ENCODE data around the gene CEACAM19.

Gene CEACAM19

GRCh38 chr19:44732235-44733014, 61.1 kb downstream of the CEACAM19 start:
- no peaks in the 10 kb centered on the region for H3K27me3 ChIP-seq (ENCODE audit: control insufficient read depth in 1 of 2, insufficient read depth in 2 of 2, low read length in 2 of 2)
- no peaks in the 10 kb centered on the region for H3K36me3 ChIP-seq (ENCODE audit: insufficient read depth, low read length)
- H3K4me1 ChIP-seq (ENCODE audit: insufficient read depth, low read length): no peaks in the 10 kb centered on the region
- no peak overlapping the region for H3K27ac ChIP-seq (ENCODE audit: low read depth, low read length)
- H3K9me3 ChIP-seq (ENCODE audit: low read length): no peaks in the 10 kb centered on the region
- H3K9ac ChIP-seq (ENCODE audit: low read length): no peak overlapping the region
- H3K4me3 ChIP-seq (ENCODE audit: low read depth in 1 of 2, low read length in 2 of 2): no peak overlapping the region

All from muscle layer of colon (tissue), 2 donors.